Prostate gland (tissue), 2 donors: ENCODE measurements around the gene ARID4B.

Experiments used
- POLR2A ChIP-seq: fragments of 450-650 bp; IDR thresholded peaks from one replicate; pipeline ENCODE4 v1.6.1; 2016; ENCODE audit warnings: antibody characterized with exemption, mild to moderate bottlenecking
- POLR2AphosphoS5 ChIP-seq: sonication (generic); formaldehyde crosslinking; IDR thresholded peaks from one replicate; pipeline ENCODE4 v1.6.1; 2017; ENCODE audit warnings: antibody characterized with exemption
- TF ChIP-seq, protein P1 (sequence below), 4 experiments: fragments of 200-600 bp in 2 of 4; fragments of 450-650 bp in 2 of 4; sonication (generic) in 2 of 4; IDR thresholded peaks; 1 replicate in 3 of 4; 2 replicates in 1 of 4; pipeline ENCODE4 v1.5.1; 2016 to 2019; ENCODE audit warnings: antibody characterized with exemption in 4 of 4, mild to moderate bottlenecking in 2 of 4, moderate library complexity in 2 of 4

DNA sequence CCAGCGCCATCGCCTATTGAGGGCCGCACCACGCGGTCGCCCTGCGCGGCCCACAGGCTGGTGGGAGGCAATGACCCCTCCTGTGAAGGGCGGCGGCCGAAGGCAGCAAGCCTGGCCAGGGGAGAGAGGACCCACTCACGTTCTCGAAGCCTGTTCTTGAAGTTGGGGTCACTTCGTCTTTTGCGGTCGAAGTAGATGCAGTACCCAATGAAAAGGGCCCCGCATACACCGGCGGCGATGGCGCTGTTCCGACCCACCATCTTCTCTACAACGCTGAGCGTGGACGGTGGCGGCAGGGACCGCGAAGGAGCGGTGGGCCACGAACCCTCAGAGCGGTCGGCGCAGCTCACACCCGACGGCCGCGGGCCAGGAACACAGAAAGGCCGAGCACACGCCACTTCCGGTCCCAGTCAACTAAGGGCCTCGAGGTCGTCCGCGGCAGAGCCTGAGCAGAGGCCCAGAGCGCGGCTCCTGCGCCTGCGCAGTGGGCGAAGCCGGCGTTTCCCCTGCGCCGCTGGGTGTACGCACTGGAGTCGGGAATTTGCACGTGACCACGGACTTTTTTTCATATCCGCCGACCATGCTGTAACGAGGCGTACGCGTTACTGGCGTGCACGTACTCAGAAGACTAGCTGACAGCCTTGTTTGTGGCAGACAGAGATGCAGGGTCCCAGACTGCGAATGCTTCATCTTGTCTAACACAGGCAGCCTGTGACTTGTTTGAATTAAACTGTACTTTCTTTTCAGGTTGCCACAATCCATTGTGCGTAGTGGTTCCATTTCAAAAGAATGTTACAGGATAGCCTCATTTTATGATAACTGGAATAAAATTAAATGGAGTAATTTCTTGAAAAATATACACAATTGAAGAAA is 199.3 kb downstream of the ARID4B start, which contains the start of gene TOMM20:
- TF ChIP-seq POLR2A (peak; percentile 49), POLR2AphosphoS5 (peak; percentile 97)
- TF ChIP-seq, protein P1, sequence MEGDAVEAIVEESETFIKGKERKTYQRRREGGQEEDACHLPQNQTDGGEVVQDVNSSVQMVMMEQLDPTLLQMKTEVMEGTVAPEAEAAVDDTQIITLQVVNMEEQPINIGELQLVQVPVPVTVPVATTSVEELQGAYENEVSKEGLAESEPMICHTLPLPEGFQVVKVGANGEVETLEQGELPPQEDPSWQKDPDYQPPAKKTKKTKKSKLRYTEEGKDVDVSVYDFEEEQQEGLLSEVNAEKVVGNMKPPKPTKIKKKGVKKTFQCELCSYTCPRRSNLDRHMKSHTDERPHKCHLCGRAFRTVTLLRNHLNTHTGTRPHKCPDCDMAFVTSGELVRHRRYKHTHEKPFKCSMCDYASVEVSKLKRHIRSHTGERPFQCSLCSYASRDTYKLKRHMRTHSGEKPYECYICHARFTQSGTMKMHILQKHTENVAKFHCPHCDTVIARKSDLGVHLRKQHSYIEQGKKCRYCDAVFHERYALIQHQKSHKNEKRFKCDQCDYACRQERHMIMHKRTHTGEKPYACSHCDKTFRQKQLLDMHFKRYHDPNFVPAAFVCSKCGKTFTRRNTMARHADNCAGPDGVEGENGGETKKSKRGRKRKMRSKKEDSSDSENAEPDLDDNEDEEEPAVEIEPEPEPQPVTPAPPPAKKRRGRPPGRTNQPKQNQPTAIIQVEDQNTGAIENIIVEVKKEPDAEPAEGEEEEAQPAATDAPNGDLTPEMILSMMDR (IDR thresholded peaks at IDR 0.05) = peak in 3 of 4 experiments; percentile 12 to 30 (median 21)
